ENCODE data around the gene POPDC2.

The POPDC2 gene

DNA sequence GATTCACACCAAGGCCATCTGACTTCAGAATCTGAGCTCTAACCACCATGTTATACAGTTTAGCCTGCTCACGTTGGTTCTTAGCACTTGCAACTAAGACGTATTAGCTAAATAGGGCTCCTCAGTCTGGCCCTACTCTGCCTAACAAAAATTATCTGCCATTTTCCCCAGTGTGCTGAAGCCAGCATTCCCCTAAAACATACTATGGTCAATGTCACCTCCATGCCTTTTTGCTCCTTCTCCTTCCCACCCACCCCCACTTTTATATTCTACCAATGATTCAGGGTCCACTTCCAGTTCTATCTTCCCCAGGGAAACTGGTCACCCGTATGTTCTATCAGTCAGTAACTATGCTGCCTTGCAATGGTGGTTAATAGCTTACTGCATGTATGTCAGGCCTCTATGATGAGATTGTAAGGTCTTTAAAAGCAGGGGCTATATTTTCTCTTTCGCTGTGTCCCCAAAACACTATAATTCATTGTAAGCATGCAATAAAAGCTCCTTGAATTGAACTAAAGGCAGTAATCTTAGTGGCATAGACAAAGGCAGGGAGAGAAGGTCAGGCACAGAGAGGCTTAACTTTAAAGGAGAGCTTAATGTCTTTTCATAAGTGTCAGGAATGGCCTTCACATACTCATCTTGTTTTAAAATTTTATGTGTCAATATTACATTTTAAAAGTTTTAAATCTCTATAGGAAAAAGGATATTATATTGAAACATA lies 23.3 kb downstream of the POPDC2 start:
- Mint-ChIP-seq H3K36me3 (ENCODE audit: low read depth) (peaks cover 27% of the 10 kb centered on the region), H3K27ac (no peak overlapping the region), H3K9me3 (no peaks in the 10 kb centered on the region), H3K4me3 (no peak overlapping the region), H3K27me3 (no peaks in the 10 kb centered on the region), H3K4me1 (ENCODE audit: low read depth) (peaks cover 30% of the 10 kb centered on the region)

DNA sequence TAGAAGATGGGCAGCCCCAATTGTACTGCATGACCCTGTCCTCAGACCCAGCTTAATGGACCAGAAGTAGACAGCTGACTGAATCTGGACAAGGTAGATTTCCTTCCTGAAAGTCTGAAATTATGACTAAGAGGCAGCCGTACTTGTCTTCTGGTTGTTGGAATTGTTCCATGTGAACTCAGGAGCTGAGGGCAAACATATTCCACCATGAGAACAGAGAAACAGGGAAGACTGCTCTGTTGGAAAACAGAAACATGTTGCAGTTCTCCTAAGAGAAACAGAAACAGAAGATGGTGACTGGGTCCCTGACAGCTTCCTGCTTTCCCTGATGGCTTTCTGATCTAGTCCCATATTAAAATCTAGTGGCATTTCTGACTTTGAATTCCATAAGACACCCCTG lies 24.1 kb downstream of the POPDC2 start:
- Mint-ChIP-seq H3K36me3 (ENCODE audit: low read depth) (peaks cover 21% of the 10 kb centered on the region), H3K27me3 (no peaks in the 10 kb centered on the region), H3K27ac (no peak overlapping the region), H3K4me3 (no peak overlapping the region), H3K9me3 (no peaks in the 10 kb centered on the region), H3K4me1 (ENCODE audit: low read depth) (peaks cover 29% of the 10 kb centered on the region)

DNA sequence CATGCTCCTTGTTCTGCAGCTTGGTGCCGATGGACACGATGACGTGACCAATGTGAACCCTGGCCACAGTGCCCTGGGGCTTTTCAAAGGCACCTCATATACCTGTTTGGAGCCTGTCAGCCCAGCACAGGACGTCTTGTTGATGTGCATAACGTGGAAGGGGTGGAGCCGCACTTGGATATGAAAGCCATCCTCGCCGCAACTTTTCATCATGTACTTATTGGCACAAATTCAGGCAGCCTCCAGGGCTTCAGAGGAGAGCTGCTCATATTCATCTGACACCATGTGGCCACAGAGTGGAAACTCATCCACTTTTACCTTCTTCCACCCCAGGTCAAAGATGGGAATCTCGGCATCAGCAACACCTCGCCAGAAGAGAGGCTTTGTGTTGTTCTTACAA lies 24.7 kb downstream of the POPDC2 start:
- Mint-ChIP-seq H3K4me3 (no peak overlapping the region), H3K9me3 (no peaks in the 10 kb centered on the region), H3K27me3 (no peaks in the 10 kb centered on the region), H3K36me3 (ENCODE audit: low read depth) (peaks cover 16% of the 10 kb centered on the region), H3K4me1 (ENCODE audit: low read depth) (peaks cover 29% of the 10 kb centered on the region), H3K27ac (no peak overlapping the region)

DNA sequence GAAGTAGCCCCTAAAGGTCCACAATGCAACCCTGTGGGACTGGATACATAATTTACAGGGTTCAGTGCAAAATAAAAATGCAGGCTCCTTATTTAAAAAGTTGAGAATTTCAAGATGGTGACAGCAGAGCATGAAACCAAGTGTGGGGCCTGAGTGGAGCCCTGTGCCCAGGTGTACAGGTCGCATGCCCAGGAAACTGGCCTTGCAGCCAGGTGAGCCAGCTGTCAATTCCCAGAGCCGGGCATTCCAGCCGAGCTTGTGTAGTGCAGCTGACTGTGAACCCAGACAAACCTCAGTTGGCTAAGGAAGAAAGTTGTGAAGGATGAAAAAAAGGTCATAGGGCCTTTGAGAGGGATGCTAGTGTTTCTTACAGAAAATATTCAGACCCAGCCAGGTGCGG lies 27.6 kb downstream of the POPDC2 start:
- Mint-ChIP-seq H3K4me3 (no peak overlapping the region), H3K9me3 (no peaks in the 10 kb centered on the region), H3K4me1 (ENCODE audit: low read depth) (peaks cover 29% of the 10 kb centered on the region), H3K36me3 (ENCODE audit: low read depth) (peaks cover 3% of the 10 kb centered on the region), H3K27ac (no peak overlapping the region), H3K27me3 (peaks cover 8% of the 10 kb centered on the region)

DNA sequence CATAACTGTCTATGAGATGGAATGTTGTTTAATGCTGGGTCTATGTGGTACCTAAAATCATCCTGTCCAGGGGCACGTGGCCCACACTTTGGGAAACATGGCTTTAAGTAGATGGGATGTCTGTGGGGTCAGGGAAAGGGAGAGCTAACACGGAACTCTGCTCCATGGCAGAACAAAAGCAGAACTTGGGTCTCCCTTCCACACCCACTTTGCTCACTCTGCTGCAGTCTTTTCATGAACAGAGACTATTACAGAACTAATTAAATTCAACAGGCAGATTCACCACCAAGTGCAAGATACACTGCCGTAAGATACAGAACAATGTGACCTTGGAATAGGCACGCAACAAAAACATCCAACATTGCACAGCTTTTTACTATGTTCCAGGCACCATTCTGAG lies 28.2 kb downstream of the POPDC2 start:
- peaks cover 10% of the 10 kb centered on the region for H3K27me3 Mint-ChIP-seq

DNA sequence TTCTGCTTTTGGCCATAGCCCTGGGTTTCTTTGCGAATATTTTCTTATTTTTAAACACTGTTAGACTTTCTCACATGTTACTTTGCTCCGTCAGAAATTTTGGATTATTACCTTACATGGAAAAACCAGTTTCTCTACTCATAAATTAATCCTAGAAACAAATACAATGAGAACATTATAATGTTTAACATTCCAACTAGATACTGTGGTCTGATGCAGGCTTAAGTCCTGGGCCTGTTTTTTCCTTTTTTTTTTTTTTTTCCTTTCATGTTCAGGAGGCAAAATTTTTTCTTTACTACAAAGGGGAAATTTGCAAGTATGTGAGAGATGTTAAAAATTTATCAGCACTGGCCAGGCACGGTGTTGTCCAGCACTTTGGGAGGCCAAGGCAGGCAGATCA lies 28.9 kb downstream of the POPDC2 start:
- H3K36me3 Mint-ChIP-seq (ENCODE audit: low read depth): no peaks in the 10 kb centered on the region
- H3K9me3 Mint-ChIP-seq: no peaks in the 10 kb centered on the region
- H3K27me3 Mint-ChIP-seq: peaks cover 10% of the 10 kb centered on the region
- no peak overlapping the region for H3K27ac Mint-ChIP-seq
- peaks cover 37% of the 10 kb centered on the region for H3K4me1 Mint-ChIP-seq (ENCODE audit: low read depth)
- H3K4me3 Mint-ChIP-seq: no peak overlapping the region

More for the DNA sequence above, 28.2 kb downstream of the POPDC2 start:
- H3K9me3 Mint-ChIP-seq: no peaks in the 10 kb centered on the region
- H3K4me1 Mint-ChIP-seq (ENCODE audit: low read depth): peaks cover 31% of the 10 kb centered on the region
- H3K27ac Mint-ChIP-seq: no peak overlapping the region
- no peak overlapping the region for H3K4me3 Mint-ChIP-seq
- no peaks in the 10 kb centered on the region for H3K36me3 Mint-ChIP-seq (ENCODE audit: low read depth)

DNA sequence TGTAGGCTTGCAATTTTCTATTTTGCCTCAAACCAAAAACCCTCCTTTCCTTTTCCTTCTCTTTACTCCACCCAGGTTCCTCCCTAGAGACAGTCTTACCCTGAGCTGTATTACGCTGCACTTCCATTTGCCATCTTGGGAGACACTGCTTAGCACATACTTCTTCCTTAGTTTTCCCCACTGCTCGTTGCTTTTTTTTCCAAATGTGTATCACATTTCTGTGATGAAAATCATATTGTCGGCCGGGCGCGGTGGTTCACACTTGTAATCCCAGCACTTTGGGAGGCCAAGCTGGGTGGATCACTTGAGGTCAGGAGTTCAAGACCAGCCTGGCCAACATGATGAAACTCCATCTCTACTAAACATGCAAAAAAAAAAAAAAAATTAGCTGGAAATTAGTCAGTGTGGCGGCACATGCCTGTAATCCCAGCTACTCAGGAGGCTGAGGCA lies 29.5 kb downstream of the POPDC2 start:
- peak overlapping the region; percentile 6 for H3K27ac Mint-ChIP-seq
- peaks cover 10% of the 10 kb centered on the region for H3K27me3 Mint-ChIP-seq
- H3K36me3 Mint-ChIP-seq (ENCODE audit: low read depth): no peaks in the 10 kb centered on the region
- H3K4me1 Mint-ChIP-seq (ENCODE audit: low read depth): peaks cover 43% of the 10 kb centered on the region
- H3K9me3 Mint-ChIP-seq: no peaks in the 10 kb centered on the region
- H3K4me3 Mint-ChIP-seq: no peak overlapping the region

DNA sequence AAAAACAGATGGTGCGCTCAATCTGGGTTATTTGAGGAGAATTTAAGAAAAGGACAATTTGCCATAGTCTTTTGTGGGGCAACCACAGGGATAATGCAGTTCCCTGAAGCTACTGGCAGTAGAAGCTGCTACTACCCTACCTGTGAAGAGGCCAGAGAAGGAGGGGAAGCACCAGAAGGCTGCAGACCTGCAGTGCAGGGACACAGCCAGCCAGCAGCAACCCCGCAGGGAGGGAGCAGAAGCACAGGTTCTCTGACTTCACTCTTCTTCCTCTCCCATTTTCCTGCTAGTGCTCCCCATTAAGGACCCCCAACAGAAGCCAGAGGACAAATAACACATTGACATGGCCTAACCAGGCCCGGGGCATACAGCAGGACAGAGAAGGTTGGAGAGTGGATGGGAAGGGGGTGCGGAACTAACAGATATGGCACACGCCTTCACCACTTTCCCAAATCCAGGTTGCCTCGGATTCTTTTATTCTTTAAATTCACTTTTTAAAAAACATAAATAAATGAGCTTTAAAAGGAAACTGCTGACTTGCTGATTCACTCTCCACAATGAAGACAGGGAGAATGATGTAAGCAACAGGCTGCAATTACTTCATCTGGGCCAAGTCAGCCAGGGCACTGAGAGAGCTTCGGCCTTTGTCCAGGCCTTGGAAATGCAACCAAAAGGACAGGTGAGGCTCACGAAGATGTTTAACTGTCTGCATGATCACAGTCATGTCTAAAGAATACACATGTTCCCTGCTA lies 30.1 kb downstream of the POPDC2 start:
- Mint-ChIP-seq H3K4me1 (ENCODE audit: low read depth) (peaks cover 45% of the 10 kb centered on the region), H3K27ac (peak overlapping the region; percentile 15), H3K9me3 (no peaks in the 10 kb centered on the region), H3K36me3 (ENCODE audit: low read depth) (no peaks in the 10 kb centered on the region), H3K27me3 (peaks cover 10% of the 10 kb centered on the region), H3K4me3 (no peak overlapping the region)

DNA sequence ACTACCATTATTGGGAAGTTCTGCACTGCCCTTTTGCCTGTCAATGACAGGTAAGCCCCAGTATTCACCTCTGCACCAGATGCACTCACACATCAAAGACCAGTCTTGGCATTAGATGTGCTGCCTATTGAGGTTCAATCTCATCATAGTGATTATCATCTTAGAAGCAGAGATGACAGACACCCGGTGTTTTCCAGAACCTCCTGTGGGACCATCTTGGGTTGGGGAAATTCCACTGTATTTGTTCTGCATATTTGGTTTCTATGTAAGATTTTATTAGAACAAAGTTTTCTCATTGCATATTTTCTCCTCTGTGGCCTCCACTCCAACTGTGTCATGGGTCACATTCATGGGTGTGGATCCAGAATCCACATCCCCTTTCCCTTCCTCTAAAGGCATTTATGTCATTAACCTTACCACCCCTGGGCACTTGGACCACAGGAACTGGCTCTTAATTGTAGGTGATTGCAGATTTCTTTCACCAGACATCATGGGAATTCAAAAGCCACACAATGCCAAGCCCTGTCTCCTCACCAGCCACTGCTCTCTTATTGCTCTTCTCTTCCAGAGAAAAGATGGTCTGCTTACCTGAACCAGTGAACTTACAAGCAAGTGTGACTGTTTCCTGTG lies 31.5 kb downstream of the POPDC2 start:
- peaks cover 45% of the 10 kb centered on the region for H3K4me1 Mint-ChIP-seq (ENCODE audit: low read depth)

DNA sequence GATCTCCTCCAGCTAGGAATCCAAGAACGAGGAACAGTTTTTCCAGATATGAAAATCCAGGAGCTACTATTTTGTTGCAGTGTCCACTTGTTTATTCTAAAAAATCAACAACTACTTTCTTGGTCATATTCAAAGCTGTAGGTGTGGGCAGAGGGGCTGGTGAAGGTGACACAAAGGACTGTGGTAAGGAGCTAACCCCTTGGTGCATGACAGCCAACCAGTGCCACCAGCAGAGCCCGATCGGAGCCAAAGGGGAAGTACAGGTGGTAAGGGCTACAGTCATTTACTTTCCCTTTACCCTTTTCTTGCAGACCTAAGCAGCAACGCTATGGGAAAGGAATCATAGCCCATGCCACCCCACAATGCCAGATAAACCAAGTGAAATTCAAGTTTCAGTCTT lies 32.0 kb downstream of the POPDC2 start:
- Mint-ChIP-seq H3K27ac (peak overlapping the region; percentile 66), H3K4me3 (peak overlapping the region; percentile 18)

More for the DNA sequence above, 31.5 kb downstream of the POPDC2 start:
- no peak overlapping the region for H3K4me3 Mint-ChIP-seq
- H3K36me3 Mint-ChIP-seq (ENCODE audit: low read depth): no peaks in the 10 kb centered on the region
- peak overlapping the region; percentile 66 for H3K27ac Mint-ChIP-seq
- no peaks in the 10 kb centered on the region for H3K9me3 Mint-ChIP-seq
- peaks cover 10% of the 10 kb centered on the region for H3K27me3 Mint-ChIP-seq

DNA sequence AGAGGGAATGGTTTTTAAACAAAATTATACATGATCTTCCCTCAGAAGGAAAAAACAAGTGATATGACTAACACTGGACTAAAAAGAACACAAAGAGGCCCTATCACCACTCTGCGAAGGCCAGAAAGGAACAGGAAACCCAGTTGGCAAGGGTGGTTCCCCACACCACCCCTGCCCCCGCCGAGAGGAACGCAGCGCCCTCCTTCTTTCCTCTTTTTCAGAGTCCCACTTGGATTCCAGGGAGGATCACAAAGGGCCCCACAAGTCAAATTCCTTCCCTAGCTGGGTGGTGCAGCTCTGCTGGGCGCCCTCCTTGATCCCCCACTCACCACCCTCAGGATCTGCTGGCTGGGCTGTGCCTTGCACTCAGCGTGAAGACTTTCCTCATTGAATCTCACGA lies 32.9 kb downstream of the POPDC2 start:
- H3K4me3 Mint-ChIP-seq: no peak overlapping the region

More for the DNA sequence above, 32.0 kb downstream of the POPDC2 start:
- Mint-ChIP-seq H3K4me1 (ENCODE audit: low read depth) (peaks cover 45% of the 10 kb centered on the region), H3K27me3 (peaks cover 10% of the 10 kb centered on the region), H3K36me3 (ENCODE audit: low read depth) (no peaks in the 10 kb centered on the region), H3K9me3 (no peaks in the 10 kb centered on the region)

DNA sequence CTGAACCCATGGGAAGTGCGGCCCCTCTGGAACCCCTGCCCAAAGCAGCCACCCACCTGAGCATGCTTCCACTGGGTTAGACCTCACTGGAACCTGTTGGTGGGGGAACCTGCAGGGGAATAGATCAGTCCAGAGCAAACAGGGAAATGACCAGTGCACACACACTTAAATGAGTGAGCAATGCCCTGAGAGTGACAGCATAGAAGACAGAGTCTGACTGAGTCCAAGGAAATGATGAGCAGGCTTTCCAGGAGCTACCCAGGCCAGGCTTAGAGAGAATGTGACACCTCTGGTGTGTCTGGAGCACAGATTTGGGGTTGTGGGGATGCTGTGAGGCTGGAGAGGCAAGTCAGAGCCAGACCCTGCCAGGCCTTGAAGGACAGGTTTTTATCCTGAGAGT lies 34.2 kb downstream of the POPDC2 start:
- Mint-ChIP-seq H3K27me3 (peaks cover 10% of the 10 kb centered on the region), H3K36me3 (ENCODE audit: low read depth) (no peaks in the 10 kb centered on the region), H3K4me3 (no peak overlapping the region), H3K9me3 (no peaks in the 10 kb centered on the region), H3K27ac (peak overlapping the region; percentile 42), H3K4me1 (ENCODE audit: low read depth) (peaks cover 45% of the 10 kb centered on the region)

More for the DNA sequence above, 32.9 kb downstream of the POPDC2 start:
- H3K9me3 Mint-ChIP-seq: no peaks in the 10 kb centered on the region
- H3K4me1 Mint-ChIP-seq (ENCODE audit: low read depth): peaks cover 45% of the 10 kb centered on the region
- H3K27ac Mint-ChIP-seq: peak overlapping the region; percentile 66
- H3K27me3 Mint-ChIP-seq: peaks cover 10% of the 10 kb centered on the region
- H3K36me3 Mint-ChIP-seq (ENCODE audit: low read depth): no peaks in the 10 kb centered on the region

DNA sequence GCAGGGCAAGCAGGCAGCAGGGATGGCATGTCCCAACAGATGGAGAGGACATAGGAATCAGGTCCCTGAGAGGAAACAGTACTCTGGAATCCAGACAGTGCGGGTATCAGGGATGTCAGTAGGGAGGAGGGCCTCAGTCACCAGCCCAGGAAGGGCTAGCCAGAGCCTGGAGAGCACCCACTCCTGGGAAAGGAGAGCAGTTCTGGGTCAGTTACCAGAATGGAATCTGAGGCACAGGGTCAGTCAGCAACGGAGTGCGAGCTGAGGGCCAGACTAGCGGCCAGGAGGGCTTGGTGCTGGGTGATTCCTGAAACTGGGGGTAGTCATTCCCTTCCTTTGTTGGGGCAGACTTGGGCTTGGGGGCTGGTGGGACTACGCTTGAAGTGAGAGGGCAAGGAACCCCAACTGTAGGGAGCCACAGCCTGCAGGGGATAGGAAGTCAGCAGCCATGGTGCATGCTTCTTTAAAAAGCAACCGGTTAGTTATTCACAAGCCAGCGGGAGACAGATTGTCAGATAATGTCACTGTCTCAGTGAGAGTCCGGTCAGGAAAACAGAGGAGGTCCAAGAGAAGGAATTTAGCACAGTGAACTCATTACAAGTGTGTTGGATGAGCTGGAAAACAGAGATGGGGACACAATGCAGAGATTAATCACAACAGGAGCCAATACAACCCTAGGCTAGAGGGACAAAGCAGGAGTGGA lies 34.8 kb downstream of the POPDC2 start:
- H3K4me1 Mint-ChIP-seq (ENCODE audit: low read depth): peaks cover 45% of the 10 kb centered on the region
- H3K27ac Mint-ChIP-seq: no peak overlapping the region
- H3K9me3 Mint-ChIP-seq: no peaks in the 10 kb centered on the region
- no peaks in the 10 kb centered on the region for H3K36me3 Mint-ChIP-seq (ENCODE audit: low read depth)
- H3K4me3 Mint-ChIP-seq: no peak overlapping the region
- peaks cover 10% of the 10 kb centered on the region for H3K27me3 Mint-ChIP-seq

DNA sequence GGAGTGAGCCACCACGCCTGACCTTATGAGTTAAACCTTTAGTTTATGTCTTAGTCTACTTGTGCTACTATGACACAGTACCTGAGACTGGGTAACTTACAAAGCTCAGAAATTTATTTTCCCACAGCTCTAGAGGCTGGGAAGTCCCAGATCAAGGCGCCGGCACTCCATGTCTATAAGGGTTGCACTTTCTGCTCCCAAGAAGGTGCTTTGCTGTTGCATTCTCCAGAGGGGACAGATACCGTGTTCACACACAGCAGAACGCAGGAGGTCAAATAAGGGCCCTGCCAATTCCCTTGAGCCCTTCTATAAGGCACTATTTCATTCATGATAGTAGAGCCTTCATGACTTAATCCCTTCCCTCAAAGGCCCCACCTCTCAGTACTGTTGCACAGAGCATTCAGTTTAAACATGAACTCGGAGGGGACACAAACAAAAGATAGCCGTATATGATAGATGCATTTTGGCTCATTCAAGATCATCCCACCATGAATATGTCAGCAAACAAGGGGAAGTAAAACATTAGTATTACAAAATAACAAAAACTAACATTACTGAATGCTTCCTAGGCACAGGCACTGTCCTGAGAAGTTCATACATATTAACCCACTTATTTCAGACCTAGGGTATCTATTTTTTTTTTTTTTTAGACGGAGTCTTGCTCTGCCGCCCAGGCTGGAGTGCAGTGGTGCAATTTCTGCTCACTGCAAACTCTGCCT lies 36.2 kb downstream of the POPDC2 start:
- Mint-ChIP-seq H3K4me1 (ENCODE audit: low read depth) (peaks cover 34% of the 10 kb centered on the region), H3K36me3 (ENCODE audit: low read depth) (no peaks in the 10 kb centered on the region), H3K4me3 (no peak overlapping the region), H3K27me3 (peaks cover 10% of the 10 kb centered on the region), H3K27ac (no peak overlapping the region), H3K9me3 (no peaks in the 10 kb centered on the region)
